ENCODE results near the gene ALPG.
"Not testable (repeated sequence)": the region's sequence is repeated elsewhere in the genome, so short reads cannot be mapped to it uniquely, and the experiment has no call there.

ALPG gene

DNA sequence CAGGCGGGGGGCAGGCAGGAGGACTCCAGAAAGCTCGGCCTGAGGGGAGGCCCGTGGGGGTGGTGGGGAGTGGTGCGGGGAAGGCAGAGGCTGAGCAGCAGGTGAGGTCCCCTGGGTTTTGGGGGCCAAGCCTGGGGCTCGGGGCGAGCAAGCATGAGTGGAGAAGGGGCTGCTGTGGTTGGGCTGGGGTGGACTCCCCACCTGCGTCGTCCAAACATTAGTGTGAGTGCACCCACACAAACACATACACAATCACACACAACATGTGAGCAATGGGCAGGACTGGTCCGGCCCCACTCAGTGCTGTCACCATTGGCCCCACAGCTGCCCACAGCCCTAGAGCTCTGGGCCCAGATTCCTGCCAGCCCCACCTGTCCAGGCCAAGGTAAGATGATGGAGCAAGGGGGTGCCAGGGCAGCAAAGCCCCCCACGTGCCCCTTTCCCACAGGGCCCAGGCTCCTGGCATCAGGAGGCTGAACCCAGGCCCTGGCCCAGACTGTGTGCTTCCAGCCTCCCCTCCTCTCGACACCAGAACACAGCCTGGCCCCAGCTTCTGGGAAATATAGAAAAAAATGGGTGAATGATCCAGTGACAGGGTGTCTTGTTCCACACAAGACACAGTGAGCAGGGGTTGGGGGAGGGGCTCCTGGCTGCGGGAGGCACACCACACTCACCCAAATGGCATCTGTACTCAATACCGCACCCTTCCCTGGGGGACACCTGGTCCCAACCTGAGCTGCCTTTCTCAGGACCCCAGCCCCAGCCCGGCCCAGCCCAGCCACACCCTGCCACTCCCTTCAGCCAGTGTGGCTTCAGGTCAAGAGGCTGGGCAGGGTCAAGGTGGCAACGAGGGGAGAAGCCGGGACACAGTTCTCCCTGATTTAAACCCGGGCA is 28.6 kb upstream of the ALPG start:
- no peak for DNase-seq

DNA sequence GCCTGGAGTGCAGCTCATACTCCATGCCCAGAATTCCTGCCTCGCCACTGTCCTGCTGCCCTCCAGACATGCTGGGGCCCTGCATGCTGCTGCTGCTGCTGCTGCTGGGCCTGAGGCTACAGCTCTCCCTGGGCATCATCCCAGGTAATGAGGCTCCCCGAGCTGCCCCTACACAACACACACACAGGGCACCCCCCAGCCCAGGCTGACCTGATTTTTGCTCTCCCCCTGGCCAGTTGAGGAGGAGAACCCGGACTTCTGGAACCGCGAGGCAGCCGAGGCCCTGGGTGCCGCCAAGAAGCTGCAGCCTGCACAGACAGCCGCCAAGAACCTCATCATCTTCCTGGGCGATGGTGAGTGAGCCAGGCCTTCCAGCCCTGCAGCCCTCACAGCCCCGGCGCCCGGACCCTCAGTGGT is 27.9 kb upstream of the ALPG start, which contains the start of gene ALPP:
TSS of gene ALPP (plus strand) at position 17 of the 417 bp plus-strand sequence. CDS start at position 69, 52 bp downstream.
- not testable (repeated sequence) for DNase-seq

DNA sequence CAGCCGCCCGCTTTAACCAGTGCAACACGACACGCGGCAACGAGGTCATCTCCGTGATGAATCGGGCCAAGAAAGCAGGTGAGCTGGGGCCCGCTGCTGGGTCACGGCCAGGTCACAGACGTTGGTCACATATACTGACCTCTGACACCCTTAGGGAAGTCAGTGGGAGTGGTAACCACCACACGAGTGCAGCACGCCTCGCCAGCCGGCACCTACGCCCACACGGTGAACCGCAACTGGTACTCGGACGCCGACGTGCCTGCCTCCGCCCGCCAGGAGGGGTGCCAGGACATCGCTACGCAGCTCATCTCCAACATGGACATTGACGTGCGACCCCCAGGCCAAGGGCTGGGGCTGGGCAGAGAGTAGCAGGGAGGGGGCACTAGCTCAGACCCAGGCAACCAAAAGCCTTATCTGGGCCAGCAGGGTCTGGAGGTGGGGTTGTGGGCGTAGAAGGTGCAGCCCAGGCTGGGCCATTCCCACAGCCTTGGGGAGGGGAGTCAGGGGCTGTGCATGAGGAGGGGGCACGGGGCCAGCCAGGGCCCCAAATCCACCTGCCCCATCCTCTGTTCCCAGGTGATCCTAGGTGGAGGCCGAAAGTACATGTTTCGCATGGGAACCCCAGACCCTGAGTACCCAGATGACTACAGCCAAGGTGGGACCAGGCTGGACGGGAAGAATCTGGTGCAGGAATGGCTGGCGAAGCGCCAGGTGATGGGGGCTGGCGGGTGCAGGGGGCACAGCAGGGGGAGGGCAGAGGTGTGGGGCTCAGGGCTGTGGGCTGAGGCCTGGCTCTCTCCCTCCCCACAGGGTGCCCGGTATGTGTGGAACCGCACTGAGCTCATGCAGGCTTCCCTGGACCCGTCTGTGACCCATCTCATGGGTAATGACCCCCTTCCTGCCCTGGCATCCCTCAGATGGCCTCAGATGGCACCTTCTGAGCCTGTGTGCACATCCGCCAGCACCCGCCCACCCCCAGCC is 26.7 kb upstream of the ALPG start:
- DNase-seq, result not testable (repeated sequence)

DNA sequence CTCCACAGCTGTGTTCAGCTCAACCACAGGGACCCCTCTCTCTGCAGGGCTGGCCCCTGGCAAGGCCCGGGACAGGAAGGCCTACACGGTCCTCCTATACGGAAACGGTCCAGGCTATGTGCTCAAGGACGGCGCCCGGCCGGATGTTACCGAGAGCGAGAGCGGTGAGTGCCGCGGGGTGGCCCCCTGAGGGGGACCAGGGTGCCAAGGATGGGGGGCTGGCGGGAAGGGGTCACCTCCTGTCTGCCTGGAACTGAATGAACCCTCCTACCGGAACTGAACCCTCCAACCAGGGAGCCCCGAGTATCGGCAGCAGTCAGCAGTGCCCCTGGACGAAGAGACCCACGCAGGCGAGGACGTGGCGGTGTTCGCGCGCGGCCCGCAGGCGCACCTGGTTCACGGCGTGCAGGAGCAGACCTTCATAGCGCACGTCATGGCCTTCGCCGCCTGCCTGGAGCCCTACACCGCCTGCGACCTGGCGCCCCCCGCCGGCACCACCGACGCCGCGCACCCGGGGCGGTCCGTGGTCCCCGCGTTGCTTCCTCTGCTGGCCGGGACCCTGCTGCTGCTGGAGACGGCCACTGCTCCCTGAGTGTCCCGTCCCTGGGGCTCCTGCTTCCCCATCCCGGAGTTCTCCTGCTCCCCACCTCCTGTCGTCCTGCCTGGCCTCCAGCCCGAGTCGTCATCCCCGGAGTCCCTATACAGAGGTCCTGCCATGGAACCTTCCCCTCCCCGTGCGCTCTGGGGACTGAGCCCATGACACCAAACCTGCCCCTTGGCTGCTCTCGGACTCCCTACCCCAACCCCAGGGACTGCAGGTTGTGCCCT is 25.2 kb upstream of the ALPG start:
- not testable (repeated sequence) for DNase-seq

DNA sequence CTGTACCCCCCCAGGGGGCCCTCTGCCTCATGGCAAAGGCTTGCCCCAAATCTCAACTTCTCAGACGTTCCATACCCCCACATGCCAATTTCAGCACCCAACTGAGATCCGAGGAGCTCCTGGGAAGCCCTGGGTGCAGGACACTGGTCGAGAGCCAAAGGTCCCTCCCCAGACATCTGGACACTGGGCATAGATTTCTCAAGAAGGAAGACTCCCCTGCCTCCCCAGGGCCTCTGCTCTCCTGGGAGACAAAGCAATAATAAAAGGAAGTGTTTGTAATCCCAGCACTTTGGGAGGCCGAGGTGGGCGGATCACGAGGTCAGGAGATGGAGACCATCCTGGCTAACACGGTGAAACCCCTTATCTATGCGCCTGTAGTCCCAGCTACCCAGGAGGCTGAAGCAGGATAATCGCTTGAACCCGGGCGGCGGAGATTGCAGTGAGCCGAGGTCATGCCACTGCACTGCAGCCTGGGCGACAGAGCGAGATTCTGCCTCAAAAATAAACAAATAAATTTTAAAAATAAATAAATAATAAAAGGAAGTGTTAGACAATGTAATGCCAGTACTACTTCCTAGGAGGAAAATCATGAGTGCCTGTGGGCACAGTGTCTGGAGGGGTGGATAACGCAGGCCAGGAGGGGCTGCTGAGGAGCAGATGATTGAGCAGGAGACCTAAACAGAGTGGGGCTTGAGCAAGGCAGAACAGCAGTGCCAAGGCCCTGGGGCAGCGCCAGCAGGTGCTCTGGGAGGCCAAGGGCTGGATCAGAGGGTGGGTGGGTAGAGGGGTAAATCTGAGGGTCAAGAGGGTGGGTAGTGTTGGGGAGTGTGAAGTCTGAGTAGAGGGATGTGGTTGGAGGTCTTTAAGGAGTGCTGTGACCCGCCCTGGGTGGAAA is 24.1 kb upstream of the ALPG start:
- DNase-seq, result no peak

DNA sequence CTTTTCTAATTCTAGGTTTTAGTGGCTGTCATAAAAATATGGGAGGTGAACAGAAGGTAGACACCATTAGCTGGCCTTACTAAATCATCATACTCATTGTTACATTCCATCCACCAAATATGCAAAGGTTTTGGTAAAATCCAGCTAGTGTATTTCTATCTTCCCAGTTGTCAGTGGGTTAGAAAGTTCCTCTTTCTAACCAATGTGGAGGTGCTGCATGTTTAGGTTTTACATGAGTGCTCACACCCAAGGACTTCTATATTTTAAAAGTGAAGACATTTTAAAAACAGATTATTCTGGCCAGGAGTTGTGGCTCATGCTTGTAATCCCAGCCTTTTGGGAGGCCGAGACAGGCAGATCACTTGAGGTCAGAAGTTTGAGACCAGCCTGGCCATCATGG is 22.2 kb upstream of the ALPG start:
- no peak for DNase-seq

DNA sequence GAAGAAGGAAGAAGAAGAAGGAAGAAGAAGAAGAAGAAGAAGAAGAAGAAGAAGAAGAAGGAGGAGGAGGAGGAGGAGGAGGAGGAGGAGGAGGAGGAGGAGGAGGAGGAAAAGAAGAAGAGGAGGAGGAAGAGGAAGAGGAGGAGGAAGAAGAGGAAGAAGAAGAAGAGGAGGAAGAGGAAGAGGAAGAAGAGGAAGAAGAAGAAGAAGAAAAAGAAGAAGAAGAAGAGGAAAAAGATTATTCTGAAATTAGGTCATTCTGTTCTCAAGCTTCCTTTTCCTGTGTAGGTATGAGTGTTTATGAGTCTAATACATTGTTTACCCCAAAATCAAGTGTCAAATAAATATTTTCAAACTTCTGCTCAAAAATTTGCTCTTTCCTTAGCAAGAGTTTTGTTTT is 21.6 kb upstream of the ALPG start:
- DNase-seq, result not testable (repeated sequence)

DNA sequence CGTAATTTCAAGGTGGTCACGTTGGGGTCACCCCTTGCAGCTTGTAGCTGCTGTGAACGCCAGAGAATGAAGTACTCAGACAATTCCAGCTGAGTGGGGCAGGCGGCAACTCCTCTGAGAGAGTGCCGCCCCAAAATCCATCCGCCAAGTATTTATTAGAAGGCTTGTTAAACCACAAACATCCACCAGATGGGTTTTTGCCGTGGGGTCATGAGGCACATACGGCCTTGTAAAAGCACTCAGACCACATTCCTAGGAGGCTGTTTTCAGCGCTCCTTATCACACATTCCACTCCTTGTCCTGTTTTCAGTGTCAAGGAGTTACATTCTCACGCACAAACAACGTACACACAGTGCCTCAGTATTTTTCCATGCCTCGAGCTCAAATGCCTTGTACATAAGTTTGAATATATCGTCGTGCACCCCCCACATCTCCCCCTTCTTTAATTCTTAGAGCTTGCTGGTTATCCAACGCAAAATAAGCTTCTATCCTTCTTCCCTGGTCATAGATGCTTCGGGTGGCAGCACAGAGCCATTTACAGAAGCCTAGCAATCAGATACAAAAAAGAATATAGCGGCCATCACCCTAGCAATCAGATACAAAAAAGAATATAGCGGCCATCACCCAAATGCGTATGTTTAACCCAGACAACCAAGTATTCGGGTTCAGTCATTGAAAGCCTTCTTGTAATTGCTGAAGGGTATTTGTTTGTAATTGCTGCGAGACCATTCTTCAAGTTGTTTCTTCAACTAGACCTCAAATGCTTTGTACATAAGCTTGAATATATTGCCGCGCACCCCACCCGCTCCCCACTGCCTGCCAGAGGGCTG is 20.8 kb upstream of the ALPG start:
- DNase-seq, result no peak

DNA sequence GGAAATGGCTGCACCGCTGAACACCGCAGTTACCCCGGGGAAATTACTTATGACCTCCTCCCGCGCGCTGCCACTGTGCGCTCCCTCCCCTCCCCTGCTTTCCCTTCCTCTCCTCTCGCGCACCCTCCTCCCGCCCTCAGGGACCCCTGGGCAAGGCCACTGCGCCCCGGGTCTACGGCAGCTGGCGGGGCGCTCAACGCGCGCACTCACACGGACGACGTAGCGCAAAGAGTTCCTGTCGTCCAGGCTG is 20.2 kb upstream of the ALPG start:
- no peak for DNase-seq

DNA sequence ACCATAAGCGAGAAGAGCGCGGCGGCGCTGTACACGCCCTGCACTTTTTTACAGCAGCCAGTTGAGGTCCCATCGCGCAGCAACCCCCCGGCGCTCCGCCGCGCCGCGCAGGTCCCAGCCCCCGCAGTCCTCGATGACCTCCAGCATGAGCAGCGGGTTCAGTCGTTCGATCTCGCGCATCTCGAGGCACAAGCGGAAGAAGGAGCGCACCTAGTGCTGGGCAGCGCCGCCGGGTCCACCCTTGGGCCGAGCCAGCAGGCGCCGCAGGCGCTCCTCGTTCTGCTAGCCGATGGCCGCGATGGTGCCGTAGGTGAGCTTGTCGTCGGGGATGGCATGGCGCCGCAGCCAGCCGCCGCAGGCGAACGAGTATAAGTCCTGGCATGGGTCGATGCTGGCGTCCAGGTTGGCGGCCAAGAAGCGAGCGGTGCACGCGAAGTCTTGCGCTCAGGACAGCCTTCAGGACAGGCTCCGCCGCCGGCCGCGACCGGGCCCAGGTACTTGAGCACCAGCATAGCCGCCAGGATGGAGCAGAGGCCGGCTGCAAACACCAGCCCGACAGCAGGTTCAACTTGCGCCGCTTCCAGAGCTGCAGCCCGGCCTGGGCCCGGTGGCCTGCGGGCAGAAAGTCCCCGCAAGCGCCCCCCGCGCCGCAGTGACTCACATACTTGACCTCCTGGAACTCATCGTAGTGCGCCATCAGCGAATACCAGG is 19.7 kb upstream of the ALPG start:
- DNase-seq, result no peak

DNA sequence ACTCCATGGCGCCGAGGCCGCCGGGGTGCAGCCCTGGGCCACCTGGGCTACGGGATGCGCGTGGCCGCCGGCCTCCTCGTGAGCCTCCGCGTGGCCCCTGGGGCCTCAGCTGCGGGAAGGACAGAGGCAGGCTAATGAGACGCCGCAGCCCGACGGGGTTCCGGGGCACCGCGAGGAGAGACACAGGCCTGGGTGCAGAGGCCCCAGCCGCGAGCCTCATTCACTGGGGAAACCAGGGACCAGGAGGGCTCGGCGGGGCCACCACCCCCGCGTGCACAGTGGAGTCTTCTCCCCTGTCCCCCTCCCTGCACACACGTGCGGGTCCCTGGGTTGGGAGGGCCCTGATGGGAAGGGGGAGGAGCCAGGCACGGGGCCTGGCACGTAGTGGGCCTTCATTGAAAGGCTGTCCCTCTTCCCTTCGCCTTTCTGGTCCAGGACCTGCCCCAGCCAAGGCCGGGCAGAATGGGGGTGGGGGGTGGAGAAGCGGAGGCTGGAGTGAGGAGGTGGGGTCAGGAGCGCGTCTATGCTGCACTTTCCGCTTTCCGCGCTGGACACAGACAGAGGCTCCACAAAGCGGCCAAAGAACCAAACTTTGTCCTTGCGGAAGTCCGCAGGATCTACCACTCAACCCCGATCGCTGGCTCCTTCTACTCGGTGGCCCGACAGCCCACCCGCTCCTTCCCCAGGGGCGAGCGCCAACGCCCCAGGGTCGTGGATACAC is 19.0 kb upstream of the ALPG start:
- no peak for DNase-seq

DNA sequence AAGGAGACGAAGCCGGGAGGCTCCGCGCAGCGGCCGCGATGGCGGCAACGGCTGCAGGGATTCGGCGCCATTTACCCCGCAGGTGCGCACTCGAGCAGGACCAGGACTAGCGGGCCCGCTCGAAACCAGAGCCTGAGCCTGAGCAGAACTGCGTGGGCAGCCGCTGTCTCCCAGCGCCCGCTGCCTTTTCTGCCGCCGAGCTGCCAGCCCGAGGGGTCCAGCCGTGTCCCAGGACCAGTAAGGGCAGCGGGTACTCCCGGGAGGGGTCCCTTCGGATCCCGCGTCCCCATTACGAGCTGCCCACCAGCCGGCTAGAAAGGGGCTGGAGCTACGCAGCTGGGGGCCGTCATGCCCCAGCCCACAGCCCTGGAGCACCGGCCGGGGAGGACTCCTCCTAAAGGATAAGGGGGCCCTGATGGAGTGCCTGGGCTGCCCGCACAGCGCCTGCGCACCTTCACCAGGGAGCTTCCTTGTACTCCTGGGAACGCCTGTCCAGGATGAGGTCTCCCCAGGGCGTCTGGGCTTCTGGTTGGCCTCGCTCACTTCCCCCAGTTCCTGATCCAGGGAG is 18.2 kb upstream of the ALPG start:
- no peak for DNase-seq

DNA sequence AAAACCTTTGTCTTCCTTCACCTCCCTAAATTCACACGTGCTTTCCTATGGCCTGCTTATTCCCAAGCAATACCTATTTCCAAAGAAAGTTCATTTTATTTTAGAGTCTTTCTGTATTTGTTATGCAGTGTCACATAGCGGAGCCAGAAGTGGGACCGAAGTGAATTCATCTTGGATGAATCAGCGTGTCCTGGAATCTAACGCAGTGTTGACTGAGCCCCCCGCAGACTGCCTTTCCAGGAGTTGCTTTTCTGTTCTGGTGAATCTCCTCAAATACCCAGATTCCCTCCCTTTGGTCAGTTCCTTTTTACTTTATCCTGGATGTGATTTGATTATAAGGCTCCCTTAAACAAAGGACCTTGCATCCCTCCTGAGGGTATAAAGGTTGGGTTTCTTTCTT is 17.3 kb upstream of the ALPG start:
- no peak for DNase-seq

DNA sequence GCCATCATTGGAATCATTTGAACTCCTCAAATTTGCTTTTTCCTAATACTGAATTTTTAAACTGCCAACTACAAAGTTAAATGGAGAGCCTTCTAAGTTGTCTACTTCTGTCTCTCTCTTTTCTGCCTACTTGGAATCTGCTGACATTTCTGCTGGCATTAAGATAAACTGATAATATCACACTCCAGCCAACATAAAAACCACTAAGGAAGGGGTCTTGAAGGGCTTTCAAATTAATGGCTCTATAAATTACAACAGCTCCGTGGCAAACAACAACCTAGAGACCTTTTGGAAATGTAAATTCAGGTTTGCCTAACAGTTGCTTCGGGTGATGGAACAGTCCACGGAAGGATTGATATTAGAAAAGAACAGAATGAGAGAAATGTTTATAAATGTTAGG is 16.0 kb upstream of the ALPG start:
- DNase-seq, result no peak

DNA sequence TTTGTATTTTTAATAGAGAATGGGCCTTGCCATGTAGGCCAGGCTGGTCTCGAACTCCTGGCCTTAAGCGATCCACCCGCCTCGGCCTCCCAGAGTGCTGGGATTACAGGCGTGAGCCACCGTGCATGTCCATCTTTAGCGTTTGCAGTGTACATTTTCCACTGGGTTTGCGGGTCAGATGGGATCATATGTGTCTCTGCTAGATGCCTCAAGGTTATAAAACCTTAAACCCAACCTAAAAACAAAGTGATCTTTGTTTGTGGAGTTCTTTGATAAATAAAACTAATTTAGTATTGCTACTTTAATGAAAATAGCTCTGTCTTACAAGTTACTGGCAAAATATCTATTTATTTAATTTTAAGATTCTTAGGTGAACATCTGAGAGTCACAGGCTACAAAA is 13.1 kb upstream of the ALPG start:
- DNase-seq, result no peak

DNA sequence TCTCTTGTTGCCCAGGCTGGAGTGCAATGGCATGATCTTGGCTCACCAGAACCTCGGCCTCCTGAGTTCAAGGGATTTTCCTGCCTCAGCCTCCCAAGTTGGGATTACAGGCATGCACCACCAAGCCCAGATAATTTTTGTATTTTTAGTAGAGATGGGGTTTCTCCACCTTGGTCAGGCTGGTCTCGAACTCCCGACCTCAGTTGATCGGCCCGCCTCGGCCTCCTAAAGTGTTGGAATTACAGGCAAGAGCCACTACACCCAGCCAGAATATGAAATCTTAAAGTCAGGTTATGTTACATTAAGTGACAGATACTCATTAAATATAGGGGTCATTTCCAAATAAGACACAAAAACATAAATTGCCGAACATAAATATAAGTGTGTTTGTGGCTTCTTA is 12.2 kb upstream of the ALPG start:
- not testable (repeated sequence) for DNase-seq

DNA sequence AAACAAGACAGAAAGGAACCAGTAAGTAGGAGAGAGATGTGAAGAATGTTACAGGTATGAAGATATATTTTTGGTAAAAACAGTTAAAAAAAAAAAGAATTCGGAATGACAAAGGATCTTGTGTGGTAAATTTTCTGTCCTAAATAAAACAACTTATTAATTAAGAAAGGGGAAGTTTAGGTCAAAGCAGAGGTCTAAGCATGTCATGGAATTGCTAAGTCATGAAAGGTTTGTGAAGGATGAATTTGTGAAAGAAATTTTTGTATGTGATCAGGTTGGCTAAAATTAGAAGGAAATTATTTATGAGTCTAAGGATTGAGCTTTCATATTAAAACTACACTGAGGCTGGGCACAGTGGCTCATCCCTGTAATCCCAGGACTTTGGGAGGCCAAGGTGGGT is 11.1 kb upstream of the ALPG start:
- no peak for DNase-seq

DNA sequence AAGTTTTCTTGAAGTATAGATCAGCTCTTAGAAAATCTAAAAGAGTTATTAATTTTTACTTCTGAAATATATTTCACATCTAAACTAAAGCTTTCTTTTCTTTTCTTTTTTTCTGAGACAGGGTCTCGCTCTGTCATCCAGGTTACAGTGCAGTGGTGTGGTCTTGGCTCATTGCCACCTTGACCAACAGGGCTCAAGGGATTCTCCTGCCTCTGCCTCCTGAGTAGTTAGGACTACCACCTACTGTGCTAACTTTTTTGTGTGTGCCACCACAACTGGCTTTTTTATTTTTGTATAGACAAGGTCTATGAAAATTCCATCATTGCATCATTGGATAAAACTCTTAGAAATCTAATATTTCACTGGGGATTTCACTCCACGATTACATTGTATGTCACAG is 10.0 kb upstream of the ALPG start:
- DNase-seq, result no peak

Measured in DMS 273 treated with DMSO at 0.1 percent for 48 hours (cell line).